Thoracic aorta (tissue), 2 donors: ENCODE data around the gene DGKE. TPM values are rescaled to one million over a fixed set of nuclear protein-coding genes. Genes with fewer than 3 reads are reported as not detected.

Source experiments
- ATAC-seq: fragments of 150-250 bp; one replicate; pipeline ENCODE4 v1.8.0; 2017; ENCODE audit warnings: low read depth; ENCODE audit not compliant: insufficient number of reproducible peaks, low FRiP score
- DNase-seq: peaks from one replicate; pipeline ENCODE4 v3.0.0-alpha.2; 2020; ENCODE audit warnings: low spot score
- H3K27ac ChIP-seq, 2 donors: fragments of 200-600 bp; sonication (generic); 1 replicate in 1 of 2; 2 replicates in 1 of 2; pipeline ENCODE4 v1.5.1; 2016; ENCODE audit warnings: mild to moderate bottlenecking in 2 of 2, moderate library complexity in 2 of 2
- H3K27me3 ChIP-seq: fragments of 200-600 bp; sonication (generic); replicated peaks from 2 replicates; pipeline ENCODE4 v1.6.0; 2016; ENCODE audit warnings: mild to moderate bottlenecking; ENCODE audit not compliant: insufficient read depth
- H3K36me3 ChIP-seq: fragments of 200-600 bp; sonication (generic); one replicate; pipeline ENCODE4 v1.5.1; 2016
- H3K4me1 ChIP-seq, 2 donors: fragments of 200-600 bp; sonication (generic); 1 replicate in 1 of 2; 2 replicates in 1 of 2; pipeline versions ENCODE4 v1.5.1 to v1.6.0; 2016; ENCODE audit warnings: low read depth in 2 of 2, mild to moderate bottlenecking in 1 of 2; ENCODE audit not compliant: control insufficient read depth in 1 of 2
- H3K4me3 ChIP-seq: fragments of 200-600 bp; sonication (generic); 2 replicates; pipeline ENCODE4 v1.5.1; 2016; ENCODE audit warnings: mild to moderate bottlenecking
- H3K9me3 ChIP-seq: fragments of 200-600 bp; sonication (generic); 2 replicates; pipeline ENCODE4 v1.5.1; 2016
- CTCF ChIP-seq: fragments of 200-600 bp; sonication (generic); IDR thresholded peaks from one replicate; pipeline ENCODE4 v1.5.1; 2019; ENCODE audit warnings: antibody characterized with exemption
- total RNA-seq, 2 donors: library from RNA; depleted of rRNA; stranded (reverse); fragments of >200 nt; gene quantifications; one replicate each; pipeline versions ENCODE4 v1.1.0 to v1.2.3, GENCODE V29; 2016

The DGKE gene
- total RNA-seq, 2 donors from 2014 or later: 8.7 to 9.9 TPM

- no peaks in the 10 kb centered on the region for H3K9me3 ChIP-seq
- H3K36me3 ChIP-seq: peaks cover 13% of the 10 kb centered on the region
- DNase-seq: no peak
- TF ChIP-seq CTCF: no peak
- no peaks in the 10 kb centered on the region for H3K27me3 ChIP-seq
- H3K4me1 ChIP-seq: no peaks in the 10 kb centered on the region
- ATAC-seq: no peak
- no peak overlapping the region for H3K4me3 ChIP-seq
- no peak overlapping the region for H3K27ac ChIP-seq
Observed at GRCh38 chr17:56845934-56846333, 12.0 kb downstream of the DGKE start.

- no peak for ATAC-seq
- TF ChIP-seq CTCF: no peak
- H3K36me3 ChIP-seq: peaks cover 13% of the 10 kb centered on the region
Observed at GRCh38 chr17:56847106-56847505, 13.2 kb downstream of the DGKE start.

GRCh38 chr17:56849131-56849530, 15.2 kb downstream of the DGKE start:
- TF ChIP-seq CTCF: no peak
- Histone ChIP-seq H3K27me3 (no peaks in the 10 kb centered on the region), H3K27ac (no peak overlapping the region), H3K36me3 (peaks cover 13% of the 10 kb centered on the region), H3K4me1 (no peaks in the 10 kb centered on the region), H3K9me3 (no peaks in the 10 kb centered on the region), H3K4me3 (no peak overlapping the region)
- DNase-seq (no peak), ATAC-seq (no peak)

More at GRCh38 chr17:56847106-56847505, 13.2 kb downstream of the DGKE start:
- H3K27ac ChIP-seq: no peak overlapping the region
- no peaks in the 10 kb centered on the region for H3K27me3 ChIP-seq
- H3K4me3 ChIP-seq: no peak overlapping the region
- no peak for DNase-seq
- H3K4me1 ChIP-seq: no peaks in the 10 kb centered on the region
- no peaks in the 10 kb centered on the region for H3K9me3 ChIP-seq

- ATAC-seq (no peak), DNase-seq (no peak)
- Histone ChIP-seq H3K36me3 (peaks cover 13% of the 10 kb centered on the region), H3K27me3 (no peaks in the 10 kb centered on the region), H3K9me3 (no peaks in the 10 kb centered on the region), H3K4me1 (no peaks in the 10 kb centered on the region), H3K27ac (no peak overlapping the region), H3K4me3 (no peak overlapping the region)
- no peak for TF ChIP-seq CTCF
Observed at GRCh38 chr17:56850591-56850990, 16.6 kb downstream of the DGKE start.

- H3K4me1 ChIP-seq: no peaks in the 10 kb centered on the region
- peaks cover 13% of the 10 kb centered on the region for H3K36me3 ChIP-seq
- no peak overlapping the region for H3K27ac ChIP-seq
- ATAC-seq (no peak), DNase-seq (no peak)
- H3K4me3 ChIP-seq: no peak overlapping the region
- H3K9me3 ChIP-seq: no peaks in the 10 kb centered on the region
- no peaks in the 10 kb centered on the region for H3K27me3 ChIP-seq
- TF ChIP-seq CTCF: no peak
Observed at GRCh38 chr17:56851008-56851407, 17.1 kb downstream of the DGKE start.
